ENCODE data around the gene ITGAX. TPM values are rescaled to one million over a fixed set of nuclear protein-coding genes. Genes with fewer than 3 reads are reported as not detected.
A peak's percentile ranks its signal among the peaks of the same experiment; 100 is the strongest.

The ITGAX gene
- total RNA-seq, 1 experiment from 2014 or later = 0.14 TPM

DNA sequence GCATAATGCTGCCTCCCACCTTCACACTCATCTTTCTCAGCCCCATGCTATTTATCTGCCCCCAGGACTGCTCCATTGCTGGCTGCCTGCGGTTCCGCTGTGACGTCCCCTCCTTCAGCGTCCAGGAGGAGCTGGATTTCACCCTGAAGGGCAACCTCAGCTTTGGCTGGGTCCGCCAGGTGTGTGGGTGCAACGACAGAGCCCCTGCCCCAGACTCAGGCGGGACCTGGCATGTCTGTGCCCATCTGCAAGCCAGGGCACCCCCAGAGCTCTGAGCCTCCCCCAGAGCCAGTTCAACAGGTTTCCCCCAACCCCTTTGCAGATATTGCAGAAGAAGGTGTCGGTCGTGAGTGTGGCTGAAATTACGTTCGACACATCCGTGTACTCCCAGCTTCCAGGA is 25.2 kb downstream of the ITGAX start:
- H3K27me3 Mint-ChIP-seq (ENCODE audit: insufficient read depth, unreplicated experiment) = no peaks in the 10 kb centered on the region
- TF ChIP-seq, protein P1, sequence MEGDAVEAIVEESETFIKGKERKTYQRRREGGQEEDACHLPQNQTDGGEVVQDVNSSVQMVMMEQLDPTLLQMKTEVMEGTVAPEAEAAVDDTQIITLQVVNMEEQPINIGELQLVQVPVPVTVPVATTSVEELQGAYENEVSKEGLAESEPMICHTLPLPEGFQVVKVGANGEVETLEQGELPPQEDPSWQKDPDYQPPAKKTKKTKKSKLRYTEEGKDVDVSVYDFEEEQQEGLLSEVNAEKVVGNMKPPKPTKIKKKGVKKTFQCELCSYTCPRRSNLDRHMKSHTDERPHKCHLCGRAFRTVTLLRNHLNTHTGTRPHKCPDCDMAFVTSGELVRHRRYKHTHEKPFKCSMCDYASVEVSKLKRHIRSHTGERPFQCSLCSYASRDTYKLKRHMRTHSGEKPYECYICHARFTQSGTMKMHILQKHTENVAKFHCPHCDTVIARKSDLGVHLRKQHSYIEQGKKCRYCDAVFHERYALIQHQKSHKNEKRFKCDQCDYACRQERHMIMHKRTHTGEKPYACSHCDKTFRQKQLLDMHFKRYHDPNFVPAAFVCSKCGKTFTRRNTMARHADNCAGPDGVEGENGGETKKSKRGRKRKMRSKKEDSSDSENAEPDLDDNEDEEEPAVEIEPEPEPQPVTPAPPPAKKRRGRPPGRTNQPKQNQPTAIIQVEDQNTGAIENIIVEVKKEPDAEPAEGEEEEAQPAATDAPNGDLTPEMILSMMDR (IDR thresholded peaks at IDR 0.05; ENCODE audit: unreplicated experiment) = no peak
- no peak overlapping the region for H3K27ac Mint-ChIP-seq (ENCODE audit: low read depth, unreplicated experiment)
- H3K4me1 Mint-ChIP-seq (ENCODE audit: insufficient read depth, unreplicated experiment) = no peaks in the 10 kb centered on the region
- DNase-seq (ENCODE audit: unreplicated experiment) = no peak
- H3K4me3 Mint-ChIP-seq (ENCODE audit: unreplicated experiment) = no peak overlapping the region
- intact Hi-C loops (cut with micrococcal nuclease) = loop anchor here (5.0 kb wide), 1 partner anchor 78 kb away; no protein-coding TSS in a partner anchor
- H3K9me3 Mint-ChIP-seq (ENCODE audit: unreplicated experiment) = no peaks in the 10 kb centered on the region
- CTCF ChIA-PET = interaction anchor here (0.7 kb wide), 1 partner anchor 71 kb away, joined by 3 read pairs; no protein-coding TSS in a partner anchor
- no peaks in the 10 kb centered on the region for H3K36me3 Mint-ChIP-seq (ENCODE audit: insufficient read depth, unreplicated experiment)
- POLR2A ChIA-PET = interaction anchor here (0.7 kb wide), 1 partner anchor 22 kb away, joined by 3 read pairs; no protein-coding TSS in a partner anchor
- BruUV-seq (replicated peaks) = no TSS peak

- DNase-seq (ENCODE audit: unreplicated experiment) = peak; percentile 60
- no peaks in the 10 kb centered on the region for H3K9me3 Mint-ChIP-seq (ENCODE audit: unreplicated experiment)
- no peaks in the 10 kb centered on the region for H3K36me3 Mint-ChIP-seq (ENCODE audit: insufficient read depth, unreplicated experiment)
- H3K27ac Mint-ChIP-seq (ENCODE audit: low read depth, unreplicated experiment) = no peak overlapping the region
- H3K4me1 Mint-ChIP-seq (ENCODE audit: insufficient read depth, unreplicated experiment) = peaks cover 15% of the 10 kb centered on the region
- no peaks in the 10 kb centered on the region for H3K27me3 Mint-ChIP-seq (ENCODE audit: insufficient read depth, unreplicated experiment)
- ChIA-PET POLR2A (interaction anchor here (0.7 kb wide), 1 partner anchor 192 kb away, joined by 3 read pairs; no protein-coding TSS in a partner anchor), CTCF (interaction anchor here (0.5 to 1.9 kb wide), 25 partner anchors 11 to 478 kb away, joined by 3 to 10 read pairs (median 4); partner anchors contain the start of genes FUS, ITGAD and ZNF843)
- intact Hi-C loops (cut with micrococcal nuclease) = loop anchor here (5.0 kb wide), 1 partner anchor 80 kb away; no protein-coding TSS in a partner anchor
- BruUV-seq (replicated peaks) = no TSS peak
- TF ChIP-seq, protein P1 (IDR thresholded peaks at IDR 0.05; ENCODE audit: unreplicated experiment) = peak; percentile 65
- H3K4me3 Mint-ChIP-seq (ENCODE audit: unreplicated experiment) = no peak overlapping the region
These were observed 27.6 kb downstream of the ITGAX start for GRCh38 chr16:31382485-31383161.

- intact Hi-C loops (cut with micrococcal nuclease) = loop anchor here (2.0 kb wide), 1 partner anchor 57 kb away; the partner anchor contains the start of gene ZNF843
- Mint-ChIP-seq H3K9me3 (ENCODE audit: unreplicated experiment) (no peaks in the 10 kb centered on the region), H3K4me1 (ENCODE audit: insufficient read depth, unreplicated experiment) (peaks cover 15% of the 10 kb centered on the region), H3K4me3 (ENCODE audit: unreplicated experiment) (peak overlapping the region; percentile 9), H3K36me3 (ENCODE audit: insufficient read depth, unreplicated experiment) (no peaks in the 10 kb centered on the region), H3K27ac (ENCODE audit: low read depth, unreplicated experiment) (peak overlapping the region; percentile 62), H3K27me3 (ENCODE audit: insufficient read depth, unreplicated experiment) (no peaks in the 10 kb centered on the region)
- TF ChIP-seq, protein P1 (IDR thresholded peaks at IDR 0.05; ENCODE audit: unreplicated experiment) = no peak
- POLR2A ChIA-PET = interaction anchor here (0.9 to 2.3 kb wide), 6 partner anchors 73 to 488 kb away, joined by 3 to 12 read pairs (median 4); partner anchors contain the start of genes ARMC5, FUS, KAT8 and ZNF267
- CTCF ChIA-PET = interaction anchor here (0.6 to 1.6 kb wide), 10 partner anchors 18 to 433 kb away, joined by 3 to 10 read pairs (median 4); partner anchors contain the start of genes ZNF646, ZNF668 and ZNF843
- DNase-seq (ENCODE audit: unreplicated experiment) = peak; percentile 44
- BruUV-seq (replicated peaks) = no TSS peak
These were observed 30.7 kb downstream of the ITGAX start for GRCh38 chr16:31385680-31386079.
